MCF 10A (cell line): ENCODE data around the gene SESN1. TPM values are rescaled to one million over a fixed set of nuclear protein-coding genes. Genes with fewer than 3 reads are reported as not detected.

ENCODE experiments used
- BruUV-seq: library from RNA; stranded (reverse); fragments of 400-500 nt; replicated peaks from 2 replicates; lab custom pipeline; 2021; lab: Mats Ljungman, UMichigan
- CTCF ChIA-PET: fragments of 300-600 bp; sonication (Branson Sonifier 250); formaldehyde crosslinking; extraction: SDS; loops from one replicate; lab custom pipeline; 2021; ENCODE audit warnings: antibody characterized with exemption, inconsistent platforms; lab: Yijun Ruan, JAX
- POLR2A ChIA-PET: fragments of 300-600, 350-650 bp; sonication (Branson Sonifier 250); formaldehyde crosslinking; extraction: SDS; loops from one replicate; lab custom pipeline; 2020; ENCODE audit warnings: antibody characterized with exemption, inconsistent platforms; lab: Yijun Ruan, JAX
- DNase-seq: peaks from one replicate; pipeline ENCODE4 v3.0.0-alpha.2; 2018; ENCODE audit not compliant: unreplicated experiment
- H3K27ac Mint-ChIP-seq: one replicate; pipeline ENCODE4 v1.8.0; 2022; ENCODE audit warnings: mild to moderate bottlenecking, low read depth, mixed read lengths; ENCODE audit not compliant: unreplicated experiment
- H3K27me3 Mint-ChIP-seq: one replicate; pipeline ENCODE4 v1.8.0; 2022; ENCODE audit warnings: mixed read lengths; ENCODE audit not compliant: insufficient read depth, unreplicated experiment
- H3K36me3 Mint-ChIP-seq: one replicate; pipeline ENCODE4 v1.8.0; 2022; ENCODE audit warnings: mild to moderate bottlenecking, moderate library complexity, mixed read lengths; ENCODE audit not compliant: insufficient read depth, unreplicated experiment
- H3K4me1 Mint-ChIP-seq: one replicate; pipeline ENCODE4 v1.8.0; 2022; ENCODE audit warnings: mixed read lengths; ENCODE audit not compliant: insufficient read depth, unreplicated experiment
- H3K4me3 Mint-ChIP-seq: one replicate; pipeline ENCODE4 v1.8.0; 2022; ENCODE audit warnings: mild to moderate bottlenecking, moderate library complexity, mixed read lengths; ENCODE audit not compliant: unreplicated experiment
- H3K9me3 Mint-ChIP-seq: one replicate; pipeline ENCODE4 v1.8.0; 2022; ENCODE audit warnings: mixed read lengths; ENCODE audit not compliant: unreplicated experiment
- intact Hi-C: fragments of 100-400 bp; cut with micrococcal nuclease; formaldehyde crosslinking; loops from 2 replicates; pipeline ENCODE4 v1.14.1; 2022
- total RNA-seq: library from RNA; stranded (reverse); gene quantifications from 2 replicates; pipeline ENCODE4 v1.2.3, GENCODE V29; 2022
- TF ChIP-seq, protein P1 (sequence below): fragments of 200-600 bp; IDR thresholded peaks from one replicate; pipeline ENCODE4 v1.8.0; 2022; ENCODE audit warnings: antibody characterized with exemption, mild to moderate bottlenecking; ENCODE audit not compliant: unreplicated experiment

The SESN1 gene
- total RNA-seq, 1 experiment from 2014 or later = 23.0 TPM

DNA sequence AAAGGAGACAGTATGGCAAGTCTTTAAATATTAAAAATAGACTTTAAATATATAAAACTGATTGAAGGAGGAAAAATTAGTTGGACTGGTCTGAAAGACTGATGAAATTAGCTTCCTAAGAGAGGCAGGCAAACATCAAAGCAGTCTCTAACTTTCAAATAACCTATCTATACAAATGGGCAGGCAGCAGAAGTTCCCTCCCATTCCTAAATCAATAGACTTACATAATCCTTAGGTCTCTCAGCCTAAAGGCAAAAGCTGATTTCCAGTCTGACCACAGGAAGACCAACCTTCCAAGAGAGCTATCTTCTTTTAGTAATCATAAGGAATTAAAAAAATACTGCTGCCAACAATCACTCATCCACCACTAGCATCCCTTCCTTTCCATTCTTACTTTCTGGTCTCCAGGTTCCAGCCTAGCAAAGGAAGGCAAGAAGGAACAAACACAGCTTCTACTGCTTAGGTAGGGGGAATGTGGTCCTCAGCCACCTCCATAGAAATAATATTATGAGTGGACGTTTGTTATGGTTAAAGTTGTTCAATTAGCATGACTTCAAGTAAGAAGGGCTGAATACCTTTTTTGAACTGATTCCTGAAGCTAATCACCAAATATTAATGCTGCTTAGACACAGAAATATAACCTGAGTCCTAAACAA is 44.1 kb downstream of the SESN1 start:
- Mint-ChIP-seq H3K9me3 (peaks cover 5% of the 10 kb centered on the region), H3K27me3 (no peaks in the 10 kb centered on the region), H3K4me1 (peaks cover 29% of the 10 kb centered on the region), H3K36me3 (no peaks in the 10 kb centered on the region), H3K4me3 (no peak overlapping the region), H3K27ac (peak overlapping the region; percentile 70)
- POLR2A ChIA-PET = interaction anchor here (0.5 to 16.5 kb wide), 20 partner anchors 9 to 1098 kb away, joined by 3 to 556 read pairs (median 4); partner anchors contain the start of genes ARMC2, CEP57L1, FOXO3 and SESN1
- TF ChIP-seq, protein P1, sequence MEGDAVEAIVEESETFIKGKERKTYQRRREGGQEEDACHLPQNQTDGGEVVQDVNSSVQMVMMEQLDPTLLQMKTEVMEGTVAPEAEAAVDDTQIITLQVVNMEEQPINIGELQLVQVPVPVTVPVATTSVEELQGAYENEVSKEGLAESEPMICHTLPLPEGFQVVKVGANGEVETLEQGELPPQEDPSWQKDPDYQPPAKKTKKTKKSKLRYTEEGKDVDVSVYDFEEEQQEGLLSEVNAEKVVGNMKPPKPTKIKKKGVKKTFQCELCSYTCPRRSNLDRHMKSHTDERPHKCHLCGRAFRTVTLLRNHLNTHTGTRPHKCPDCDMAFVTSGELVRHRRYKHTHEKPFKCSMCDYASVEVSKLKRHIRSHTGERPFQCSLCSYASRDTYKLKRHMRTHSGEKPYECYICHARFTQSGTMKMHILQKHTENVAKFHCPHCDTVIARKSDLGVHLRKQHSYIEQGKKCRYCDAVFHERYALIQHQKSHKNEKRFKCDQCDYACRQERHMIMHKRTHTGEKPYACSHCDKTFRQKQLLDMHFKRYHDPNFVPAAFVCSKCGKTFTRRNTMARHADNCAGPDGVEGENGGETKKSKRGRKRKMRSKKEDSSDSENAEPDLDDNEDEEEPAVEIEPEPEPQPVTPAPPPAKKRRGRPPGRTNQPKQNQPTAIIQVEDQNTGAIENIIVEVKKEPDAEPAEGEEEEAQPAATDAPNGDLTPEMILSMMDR = no peak
- DNase-seq = no peak
- intact Hi-C loops = no loop called here
- CTCF ChIA-PET = interaction anchor here (0.6 to 2.7 kb wide), 9 partner anchors 11 to 1592 kb away, joined by 3 to 11 read pairs (median 4); no protein-coding TSS in a partner anchor
- BruUV-seq = no TSS peak

DNA sequence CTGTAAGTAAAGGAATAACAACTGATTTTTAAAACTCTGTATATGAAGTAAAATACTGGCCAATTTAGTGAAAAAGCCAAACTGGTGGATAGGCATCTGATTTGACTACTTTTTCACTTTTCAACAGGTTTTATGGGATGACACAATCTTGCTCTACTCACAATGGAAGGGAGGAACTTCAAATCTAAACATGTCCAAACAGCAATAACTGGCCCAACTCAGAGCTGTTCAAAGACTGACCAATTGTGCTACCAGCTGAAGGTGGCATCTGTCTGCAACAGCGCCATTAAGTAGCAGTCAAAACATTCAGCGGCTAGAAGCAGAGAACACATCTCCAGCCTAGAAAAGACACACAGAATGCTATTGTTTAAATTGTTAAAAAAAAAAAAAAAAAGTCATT is 44.6 kb downstream of the SESN1 start:
- ChIA-PET POLR2A (interaction anchor here (0.9 to 16.5 kb wide), 15 partner anchors 10 to 515 kb away, joined by 3 to 556 read pairs (median 4); partner anchors contain the start of genes ARMC2, CEP57L1, FOXO3 and SESN1), CTCF (interaction anchor here (0.5 to 2.7 kb wide), 10 partner anchors 11 to 741 kb away, joined by 3 to 11 read pairs (median 4); no protein-coding TSS in a partner anchor)
- Mint-ChIP-seq H3K4me3 (no peak overlapping the region), H3K9me3 (peaks cover 5% of the 10 kb centered on the region), H3K4me1 (peaks cover 25% of the 10 kb centered on the region), H3K27ac (peak overlapping the region; percentile 70), H3K36me3 (no peaks in the 10 kb centered on the region), H3K27me3 (no peaks in the 10 kb centered on the region)
- TF ChIP-seq, protein P1 = no peak
- no TSS peak for BruUV-seq
- intact Hi-C loops = no loop called here
- peak; percentile 41 for DNase-seq

DNA sequence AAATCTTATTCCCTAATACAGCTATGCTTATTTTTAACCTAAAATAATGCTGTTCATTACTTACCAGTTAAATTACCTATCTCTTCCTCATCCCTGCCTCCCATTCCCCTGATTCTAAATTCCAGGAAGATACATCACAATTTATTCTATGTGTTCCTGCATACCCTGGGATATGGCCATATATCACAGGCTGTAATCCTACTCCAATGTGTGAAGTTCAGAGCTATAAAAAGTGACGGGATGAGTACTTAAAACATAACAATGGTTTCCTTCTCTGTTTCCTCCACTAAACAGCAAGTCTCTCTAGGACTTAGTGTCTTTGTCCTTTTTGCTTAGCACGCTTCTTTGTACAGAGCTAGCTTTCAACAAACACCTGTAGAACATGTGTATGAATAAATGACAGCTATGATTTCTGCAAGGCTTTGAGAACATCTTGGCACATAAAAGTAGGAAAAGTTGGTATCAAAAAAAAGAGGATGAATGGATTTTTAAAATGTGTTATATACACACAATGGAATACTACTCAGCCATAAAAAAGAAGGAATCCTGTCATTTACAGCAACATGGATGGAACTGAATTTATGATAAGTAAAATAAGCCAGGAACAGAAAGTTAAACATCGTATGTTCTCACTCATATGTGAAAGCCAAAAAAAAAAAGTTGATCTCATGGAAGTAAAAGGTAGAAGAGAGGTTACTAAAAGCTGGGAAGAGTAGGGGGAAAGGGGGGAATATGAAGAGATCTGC is 45.8 kb downstream of the SESN1 start:
- peaks cover 4% of the 10 kb centered on the region for H3K36me3 Mint-ChIP-seq
- no peak for DNase-seq
- H3K4me3 Mint-ChIP-seq = no peak overlapping the region
- ChIA-PET CTCF (interaction anchor here (0.6 to 2.7 kb wide), 6 partner anchors 12 to 586 kb away, joined by 3 to 11 read pairs (median 4); no protein-coding TSS in a partner anchor), POLR2A (interaction anchor here (0.7 to 16.5 kb wide), 8 partner anchors 10 to 490 kb away, joined by 3 to 556 read pairs (median 12); partner anchors contain the start of genes CEP57L1 and SESN1)
- H3K27ac Mint-ChIP-seq = no peak overlapping the region
- H3K9me3 Mint-ChIP-seq = peaks cover 5% of the 10 kb centered on the region
- peaks cover 21% of the 10 kb centered on the region for H3K4me1 Mint-ChIP-seq
- TF ChIP-seq, protein P1 = no peak
- BruUV-seq = no TSS peak
- intact Hi-C loops = no loop called here
- no peaks in the 10 kb centered on the region for H3K27me3 Mint-ChIP-seq
